NT2/D1 (cell line): ENCODE measurements around the gene GRIN3B.

Experiments
- SUZ12 ChIP-seq: IDR thresholded peaks from 2 replicates; pipeline ENCODE4 v1.6.1; 2011; ENCODE audit not compliant: insufficient read length, insufficient read depth; ENCODE audit errors: extremely low read depth
- YY1 ChIP-seq: IDR thresholded peaks from 2 replicates; pipeline ENCODE4 v1.6.1; 2011; ENCODE audit not compliant: insufficient read length, insufficient read depth
- ZNF274 ChIP-seq: IDR thresholded peaks from 2 replicates; pipeline ENCODE4 v1.6.1; 2011; ENCODE audit warnings: mild to moderate bottlenecking, low read depth, low read length

- TF ChIP-seq SUZ12 = no peak
- no peak for TF ChIP-seq YY1
- no peak for TF ChIP-seq ZNF274
These were observed 19.9 kb upstream of the GRIN3B start for GRCh38 chr19:980133-980998.
